ENCODE results near the gene ZSCAN5B.
"Not testable (repeated sequence)": the region's sequence is repeated elsewhere in the genome, so short reads cannot be mapped to it uniquely, and the experiment has no call there.

The ZSCAN5B gene, protein sequence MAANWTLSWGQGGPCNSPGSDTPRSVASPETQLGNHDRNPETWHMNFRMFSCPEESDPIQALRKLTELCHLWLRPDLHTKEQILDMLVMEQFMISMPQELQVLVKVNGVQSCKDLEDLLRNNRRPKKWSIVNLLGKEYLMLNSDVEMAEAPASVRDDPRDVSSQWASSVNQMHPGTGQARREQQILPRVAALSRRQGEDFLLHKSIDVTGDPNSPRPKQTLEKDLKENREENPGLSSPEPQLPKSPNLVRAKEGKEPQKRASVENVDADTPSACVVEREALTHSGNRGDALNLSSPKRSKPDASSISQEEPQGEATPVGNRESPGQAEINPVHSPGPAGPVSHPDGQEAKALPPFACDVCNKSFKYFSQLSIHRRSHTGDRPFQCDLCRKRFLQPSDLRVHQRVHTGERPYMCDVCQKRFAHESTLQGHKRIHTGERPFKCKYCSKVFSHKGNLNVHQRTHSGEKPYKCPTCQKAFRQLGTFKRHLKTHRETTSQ

GRCh38 chr19:56197646-56198045, at the start of gene ZSCAN5B:
ZSCAN5B (minus strand) TSS chr19:56197783; CDS start chr19:56193052, 4,731 bp downstream.
- DNase-seq (ENCODE audit: low spot score) = not testable (repeated sequence)

- not testable (repeated sequence) for DNase-seq (ENCODE audit: low spot score)
Measured at GRCh38 chr19:56245764-56246163, 48.2 kb upstream of the ZSCAN5B start.

DNA sequence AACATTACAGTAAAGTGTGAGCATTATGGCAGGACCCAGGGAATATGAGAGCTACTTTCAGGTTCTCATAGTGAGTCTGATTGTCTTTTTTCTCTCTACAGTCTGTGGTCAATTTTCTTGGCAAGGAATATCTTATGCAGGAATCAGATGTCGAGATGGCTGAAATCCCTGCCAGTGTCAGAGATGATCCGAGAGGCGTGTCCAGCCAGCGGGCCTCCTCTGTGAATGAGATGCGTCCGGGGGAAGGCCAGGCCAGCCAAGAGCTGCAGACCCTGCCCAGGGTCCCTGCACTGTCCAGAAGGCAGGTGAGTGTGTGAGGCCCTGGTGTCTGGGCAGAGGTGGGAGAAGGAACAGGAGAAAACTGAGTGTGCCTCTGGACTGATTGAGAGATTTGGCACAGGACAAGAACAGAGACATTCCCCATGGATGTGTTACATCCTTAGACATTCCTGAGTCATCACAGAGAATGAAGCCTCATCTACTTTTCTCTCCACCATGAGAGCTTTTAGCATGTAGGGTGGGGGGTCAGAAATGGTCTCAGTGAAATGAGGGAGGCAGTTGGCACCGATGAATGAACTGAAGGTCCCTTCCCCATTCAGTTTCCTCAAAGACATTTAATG, 47.6 kb upstream of the ZSCAN5B start:
- DNase-seq (ENCODE audit: low spot score) = no peak

DNA sequence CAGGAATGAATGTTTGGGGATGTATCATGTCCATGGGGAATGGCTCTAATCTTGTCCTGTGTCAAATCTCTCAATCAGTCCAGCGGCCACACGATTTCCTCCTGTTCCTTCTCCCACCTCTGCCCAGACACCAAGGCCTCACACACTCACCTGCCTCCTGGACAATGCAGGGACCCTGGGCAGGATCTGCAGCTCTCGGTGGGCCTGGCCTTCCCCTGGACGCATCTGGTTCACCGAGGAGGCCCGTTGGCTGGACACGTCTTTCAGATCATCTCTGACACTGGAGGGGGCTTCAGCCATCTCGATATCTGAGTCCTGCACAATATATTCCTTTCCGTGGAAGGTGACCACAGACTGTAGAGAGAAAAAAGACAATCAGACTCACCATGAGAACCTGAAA, 25.9 kb upstream of the ZSCAN5B start:
- no peak for DNase-seq (ENCODE audit: low spot score)

DNA sequence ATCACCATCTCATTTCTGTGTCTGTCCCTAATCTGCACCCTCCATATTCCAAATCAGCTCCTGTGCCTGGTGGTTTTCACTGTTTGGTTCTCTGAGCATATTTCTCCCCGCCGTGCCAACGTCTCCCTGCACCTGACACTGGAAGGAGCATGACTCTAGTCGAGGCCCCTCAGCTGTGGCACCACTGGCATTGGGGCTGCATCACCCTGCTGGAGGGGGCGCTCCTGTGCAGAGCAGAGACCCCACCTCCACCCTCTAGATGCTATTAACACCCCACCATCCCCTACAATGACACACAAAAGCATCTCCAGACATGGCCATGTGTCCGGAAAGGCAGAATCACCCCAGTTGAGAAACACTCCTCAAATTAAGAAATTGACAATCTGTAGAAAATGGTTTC, 25.3 kb upstream of the ZSCAN5B start:
- no peak for DNase-seq (ENCODE audit: low spot score)

DNA sequence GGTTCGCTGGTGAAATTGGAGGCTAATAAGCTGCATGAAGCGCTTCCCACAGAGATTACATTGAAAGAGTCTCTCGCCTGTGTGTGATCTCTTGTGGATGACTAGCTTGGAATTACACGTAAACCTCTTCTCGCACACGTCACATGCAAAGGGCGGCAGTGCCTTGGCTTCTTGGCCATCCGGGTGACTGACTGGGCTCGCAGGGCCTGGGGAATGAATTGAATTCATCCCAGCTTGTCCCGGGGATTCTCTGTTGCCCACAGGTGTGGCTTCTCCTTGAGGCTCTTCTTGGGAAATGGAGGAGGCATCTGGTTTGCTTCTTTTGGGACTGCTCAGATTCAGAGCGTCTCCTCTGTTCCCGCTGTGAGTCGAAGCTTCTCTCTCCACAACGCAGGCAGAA, 24.3 kb upstream of the ZSCAN5B start:
- no peak for DNase-seq (ENCODE audit: low spot score)

GRCh38 chr19:56221442-56221841, 23.9 kb upstream of the ZSCAN5B start:
- DNase-seq (ENCODE audit: low spot score) = not testable (repeated sequence)

DNA sequence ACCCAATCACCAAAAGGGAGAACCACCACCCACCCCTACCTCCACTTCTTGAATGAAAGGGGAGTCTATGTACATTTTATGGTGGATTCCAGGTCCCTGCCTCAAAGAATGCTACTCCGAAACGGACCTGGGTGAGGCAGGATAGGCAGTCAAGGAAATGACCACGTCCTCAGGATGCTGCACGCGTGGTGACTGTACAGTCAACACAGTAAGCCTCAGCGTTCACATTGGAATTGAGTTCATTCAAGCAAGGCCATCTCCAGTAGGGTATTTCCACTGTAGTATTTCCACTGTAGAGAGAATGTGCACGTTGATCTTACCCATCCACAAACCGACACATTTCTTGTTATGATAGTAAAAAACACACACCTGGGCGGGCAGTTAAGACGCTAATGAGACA, 21.4 kb upstream of the ZSCAN5B start:
- no peak for DNase-seq (ENCODE audit: low spot score)

DNA sequence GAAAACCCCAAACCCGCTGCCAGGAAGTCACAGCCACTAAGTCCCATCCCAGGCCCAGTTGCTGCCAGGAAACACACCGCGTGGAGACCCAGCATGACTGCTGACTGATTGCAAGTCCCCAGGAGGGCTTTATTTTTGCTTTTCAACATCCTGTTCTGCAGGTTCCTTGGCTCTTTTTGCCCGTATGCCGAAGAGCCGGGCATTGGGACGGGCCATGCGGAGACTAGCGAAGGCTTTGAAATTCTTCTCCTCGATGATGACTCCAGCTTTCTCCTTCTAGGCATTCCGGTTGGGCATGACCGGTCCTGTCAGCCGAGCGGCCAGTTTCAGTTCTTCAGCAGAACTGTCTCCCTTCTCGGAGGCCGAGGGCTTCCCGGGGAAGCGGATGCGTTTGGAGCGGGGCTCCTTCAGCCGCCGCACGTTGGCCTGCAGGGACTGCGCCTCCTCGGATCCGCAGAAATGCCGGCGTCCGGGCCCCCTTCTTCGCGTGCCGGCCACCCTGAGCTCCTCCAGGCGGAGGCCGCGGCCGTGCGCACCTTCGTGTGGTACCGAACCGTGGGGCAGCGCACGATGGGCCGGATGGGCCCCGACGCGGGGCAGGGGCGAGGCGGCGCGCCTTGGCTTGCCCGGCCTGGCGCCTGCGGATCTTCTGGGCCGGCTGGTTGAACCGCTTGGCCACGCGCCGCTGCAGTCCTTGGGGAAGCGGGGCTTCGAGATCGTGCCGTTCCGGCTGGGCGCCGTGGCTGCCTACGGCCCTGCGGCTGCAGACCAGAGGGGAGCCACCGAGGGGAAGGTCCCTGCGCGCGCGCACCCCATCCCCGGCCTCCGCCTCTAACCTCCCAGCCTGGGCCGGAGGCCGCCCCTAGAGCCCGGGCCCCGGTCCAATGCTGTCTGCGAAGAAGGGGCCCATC, 19.7 kb upstream of the ZSCAN5B start:
- DNase-seq (ENCODE audit: low spot score) = no peak

DNA sequence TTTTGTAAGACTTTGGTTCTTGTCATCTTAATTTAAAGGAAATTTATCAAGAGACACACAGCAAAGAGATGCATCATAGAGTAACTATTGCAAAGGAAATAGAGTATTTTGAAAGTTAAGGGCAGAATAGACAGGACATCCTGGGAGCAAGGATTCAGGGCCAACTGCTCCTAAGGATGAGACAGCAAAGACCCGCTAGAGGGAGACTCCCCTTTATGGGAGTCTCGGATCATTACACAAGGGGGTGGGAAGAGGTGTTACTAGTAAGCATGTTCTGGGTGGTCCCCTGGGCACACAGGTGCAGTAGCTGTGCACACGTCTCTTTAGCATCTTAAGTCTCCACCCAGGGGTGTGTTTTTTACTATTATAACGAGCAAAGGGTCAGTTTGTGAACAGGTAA, 14.1 kb upstream of the ZSCAN5B start:
- no peak for DNase-seq (ENCODE audit: low spot score)

DNA sequence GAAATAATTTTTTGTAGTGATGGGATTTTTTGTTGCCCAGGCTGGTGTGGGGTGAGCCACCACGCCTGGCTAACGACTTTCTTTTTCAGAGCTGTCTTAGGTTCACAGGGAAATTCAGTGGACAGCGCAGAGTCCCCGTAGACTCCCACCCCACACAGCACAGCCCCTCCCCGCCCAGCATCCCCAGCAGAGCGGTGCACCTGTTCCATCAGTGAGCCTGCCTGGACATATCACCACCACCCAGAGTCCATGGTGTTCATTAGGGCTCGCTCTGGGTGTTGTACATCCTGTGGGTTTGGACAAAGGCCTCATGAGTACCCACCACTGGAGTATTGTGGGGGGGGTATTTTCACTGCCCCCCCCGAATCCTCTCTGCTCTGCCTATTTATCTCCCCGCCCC, 12.5 kb upstream of the ZSCAN5B start:
- DNase-seq (ENCODE audit: low spot score) = not testable (repeated sequence)

GRCh38 chr19:56209091-56209490, 11.5 kb upstream of the ZSCAN5B start:
- DNase-seq (ENCODE audit: low spot score) = no peak

DNA sequence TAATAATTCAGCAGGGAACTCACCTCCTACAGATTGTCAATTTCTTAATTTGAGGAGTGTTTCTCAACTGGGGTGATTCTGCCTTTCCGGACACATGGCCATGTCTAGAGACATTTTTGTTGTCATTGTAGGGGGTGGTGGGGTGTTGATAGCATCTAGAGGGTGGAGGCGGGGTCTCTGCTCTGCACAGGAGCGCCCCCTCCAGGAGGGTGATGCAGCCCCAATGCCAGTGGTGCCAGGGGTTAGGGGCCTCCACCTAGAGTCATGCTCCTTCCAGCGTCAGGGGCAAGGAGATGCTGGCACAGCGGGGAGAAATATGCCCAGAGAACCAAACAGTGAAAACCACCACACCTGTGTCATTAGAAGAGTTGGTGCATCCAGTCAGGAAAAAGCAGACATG, 10.0 kb upstream of the ZSCAN5B start:
- DNase-seq (ENCODE audit: low spot score) = not testable (repeated sequence)

DNA sequence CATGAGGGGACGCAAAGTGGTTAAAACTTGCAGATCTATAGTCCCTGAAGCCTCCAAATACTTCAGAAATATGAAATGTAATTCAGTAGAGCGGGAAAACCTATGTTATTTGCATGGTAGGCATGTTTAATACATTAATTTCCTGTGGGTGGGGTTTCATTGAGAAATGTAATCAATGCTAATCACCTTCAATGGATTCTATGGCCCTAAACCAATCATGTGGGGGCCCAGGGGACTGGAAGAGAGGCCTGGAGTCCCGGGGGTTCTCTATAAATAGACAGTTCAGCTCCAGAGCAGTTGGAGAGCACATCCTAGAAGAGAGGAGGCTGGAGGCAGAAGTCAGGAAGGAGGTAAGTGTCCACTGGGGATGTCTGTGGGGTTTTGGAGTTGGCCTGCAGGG, 4.4 kb upstream of the ZSCAN5B start, which contains the start of gene ZSCAN5C:
ZSCAN5C (plus strand) TSS at position 301 of the 400 bp plus-strand sequence. CDS start 3,641 bp downstream, outside the sequence.
- DNase-seq (ENCODE audit: low spot score) = no peak

DNA sequence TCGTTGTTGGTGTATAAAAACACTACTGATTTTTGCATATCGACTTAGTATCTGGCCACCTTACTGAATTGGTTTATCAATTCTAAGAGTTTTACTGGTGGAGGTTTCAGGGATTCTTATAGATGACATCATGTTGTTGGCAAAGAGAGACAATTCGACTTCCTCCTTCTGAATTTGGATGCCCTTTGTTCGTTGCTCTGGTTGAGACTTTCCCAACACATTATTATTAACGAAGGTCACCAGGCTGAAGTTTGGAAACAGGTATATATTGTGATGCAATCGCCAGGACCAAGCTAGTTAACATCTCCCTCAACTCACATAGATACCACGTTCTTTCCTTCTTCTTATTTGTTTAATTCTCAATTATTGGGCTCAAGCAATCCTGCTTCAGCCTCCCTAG, 2.1 kb upstream of the ZSCAN5B start:
- no peak for DNase-seq (ENCODE audit: low spot score)

DNA sequence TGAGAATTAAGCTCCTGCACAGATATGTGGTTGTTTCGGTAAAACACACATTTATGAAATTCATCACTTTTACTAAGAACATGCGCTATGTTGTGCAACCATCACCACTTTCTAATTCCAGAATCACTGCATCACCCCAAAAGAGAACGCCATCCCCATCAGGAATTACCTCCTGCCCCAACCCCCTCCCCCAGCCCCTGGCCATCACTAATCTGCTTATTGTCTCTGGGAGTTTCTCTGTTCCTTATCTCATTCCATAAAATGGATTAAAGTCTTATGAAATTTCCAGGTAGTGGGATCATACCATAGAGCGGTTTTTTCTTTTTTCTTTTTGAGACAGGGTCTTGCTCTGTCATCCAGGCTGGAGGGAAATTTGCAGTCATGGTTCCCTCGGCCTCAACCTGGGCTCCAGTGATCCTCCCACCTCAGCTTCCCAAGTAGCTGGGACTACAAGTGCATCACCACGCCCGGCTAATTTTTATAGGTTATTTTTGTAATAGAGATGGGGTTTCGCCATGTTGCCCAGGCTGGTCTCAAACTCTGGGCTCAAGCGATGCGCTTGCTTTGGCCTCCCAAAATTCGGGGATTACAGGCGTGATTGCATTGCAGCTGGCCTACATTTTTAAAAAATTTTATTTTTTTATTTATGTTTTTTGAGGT, 3.5 kb downstream of the ZSCAN5B start:
- DNase-seq (ENCODE audit: low spot score) = no peak

- no peak for DNase-seq (ENCODE audit: low spot score)
Measured at GRCh38 chr19:56191711-56192110, 5.9 kb downstream of the ZSCAN5B start.

- DNase-seq (ENCODE audit: low spot score) = no peak
Measured at GRCh38 chr19:56191115-56191514, 6.5 kb downstream of the ZSCAN5B start.

DNA sequence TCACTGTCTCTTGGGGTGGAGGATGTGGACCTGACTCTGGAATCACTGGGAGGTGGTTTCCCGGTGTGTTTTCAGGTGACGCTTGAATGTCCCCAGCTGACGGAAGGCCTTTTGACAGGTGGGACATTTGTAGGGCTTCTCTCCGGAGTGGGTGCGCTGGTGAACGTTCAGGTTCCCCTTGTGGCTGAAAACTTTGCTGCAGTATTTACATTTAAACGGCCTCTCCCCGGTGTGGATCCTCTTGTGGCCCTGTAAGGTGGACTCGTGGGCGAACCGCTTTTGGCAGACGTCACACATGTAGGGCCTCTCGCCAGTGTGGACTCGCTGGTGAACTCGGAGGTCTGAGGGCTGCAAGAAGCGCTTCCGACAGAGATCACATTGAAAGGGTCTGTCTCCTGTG, 7.8 kb downstream of the ZSCAN5B start:
- DNase-seq (ENCODE audit: low spot score) = no peak

- DNase-seq (ENCODE audit: low spot score) = no peak
Measured at GRCh38 chr19:56177564-56178243, 19.9 kb downstream of the ZSCAN5B start.

DNA sequence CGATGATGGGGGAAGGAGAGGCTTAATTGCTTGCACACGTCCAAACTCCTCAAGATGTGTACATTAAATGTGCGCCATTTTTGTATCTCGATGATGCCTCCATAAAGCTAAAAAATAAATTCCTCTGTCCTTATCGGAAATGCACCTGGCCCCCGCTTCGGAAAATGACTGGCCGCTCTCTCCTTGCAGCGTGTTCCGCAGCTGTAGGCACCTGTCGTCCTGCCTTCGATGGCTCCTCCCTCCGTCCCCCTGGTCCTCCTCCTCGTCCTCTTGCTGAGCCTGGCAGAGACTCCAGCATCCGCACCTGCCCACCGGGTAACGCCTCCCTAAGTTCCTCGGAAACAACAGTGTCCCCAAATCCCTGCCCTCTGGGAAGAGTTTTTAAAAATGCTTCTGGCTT, 20.7 kb downstream of the ZSCAN5B start:
- DNase-seq (ENCODE audit: low spot score) = no peak

All from activated CD4-positive, alpha-beta T cell treated with anti-CD3 and anti-CD28 coated beads, Interleukin-2, Interleukin-4, amounts not matched to agents 100 ng/mL and 50 ng/mL, durations not matched to agents 16 hours and 8 hours (primary cell).